H1 (cell line): Measurements from ENCODE around the gene FAM83F. TPM values are rescaled to one million over a fixed set of nuclear protein-coding genes. Genes with fewer than 3 reads are reported as not detected.

Source experiments
- polyA plus RNA-seq, 7 experiments: library from polyadenylated mRNA; depleted of rRNA in 3 of 7; stranded (reverse) in 5 of 7; unstranded in 2 of 7; fragments of >200 nt in 5 of 7; fragments of 200-250 nt in 2 of 7; gene quantifications; 1 replicate in 5 of 7; 2 replicates in 1 of 7; 4 replicates in 1 of 7; pipeline versions ENCODE4 v1.2.1 to v1.2.3, GENCODE V29; 2011 to 2013; ENCODE audit warnings: missing spikeins in 2 of 7, mixed read lengths in 2 of 7
- total RNA-seq: library from RNA; stranded (reverse); fragmentation: NEBNext Ultra II Directional; extraction: Animal tissue kit (Norgen Biotek cat#: 25700); gene quantifications from 2 replicates; pipeline ENCODE4 v1.2.1, GENCODE V29; 2021
- TF ChIP-seq, protein P1 (sequence below): IDR thresholded peaks from 2 replicates; pipeline ENCODE4 v1.6.1; 2012; ENCODE audit warnings: inconsistent platforms

The FAM83F gene
- total and polyA plus RNA-seq, 2 of the 8 experiments (the other 6 are each of a cell fraction or from before 2014, with no cell fraction given): 8.6 to 18.9 TPM

DNA sequence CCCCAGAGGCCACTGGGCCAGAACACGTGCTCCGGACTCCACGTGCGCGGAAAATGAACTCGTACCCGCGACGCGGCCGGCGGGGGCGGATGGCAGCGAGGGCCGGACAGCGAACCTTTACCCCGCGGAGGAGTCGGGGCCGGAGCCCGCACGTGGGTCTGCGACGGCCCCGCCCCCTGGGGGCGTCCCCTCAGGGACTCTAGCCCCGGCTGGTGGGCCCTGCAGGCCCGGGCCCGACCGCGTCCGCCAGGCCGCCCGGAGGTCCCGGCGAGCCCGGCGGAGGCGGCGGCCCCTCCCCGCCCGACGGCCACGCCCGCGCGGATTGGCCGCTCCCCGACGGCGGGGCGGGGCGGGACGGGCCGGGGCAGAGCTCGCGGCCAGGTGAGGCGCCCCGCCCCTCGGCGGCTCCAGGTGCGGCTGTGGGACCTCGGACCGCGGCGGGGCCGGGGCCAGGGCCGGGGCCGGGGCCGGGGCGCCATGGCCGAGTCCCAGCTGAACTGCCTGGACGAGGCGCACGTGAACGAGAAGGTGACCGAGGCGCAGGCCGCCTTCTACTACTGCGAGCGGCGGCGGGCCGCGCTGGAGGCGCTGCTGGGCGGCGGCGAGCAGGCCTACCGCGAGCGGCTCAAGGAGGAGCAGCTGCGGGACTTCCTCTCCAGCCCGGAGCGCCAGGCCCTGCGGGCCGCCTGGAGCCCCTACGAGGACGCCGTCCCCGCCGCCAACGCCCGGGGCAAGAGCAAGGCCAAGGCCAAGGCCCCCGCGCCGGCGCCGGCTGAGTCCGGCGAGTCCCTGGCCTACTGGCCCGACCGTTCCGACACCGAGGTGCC is at the start of gene FAM83F (continued):
- TF ChIP-seq, protein P1, sequence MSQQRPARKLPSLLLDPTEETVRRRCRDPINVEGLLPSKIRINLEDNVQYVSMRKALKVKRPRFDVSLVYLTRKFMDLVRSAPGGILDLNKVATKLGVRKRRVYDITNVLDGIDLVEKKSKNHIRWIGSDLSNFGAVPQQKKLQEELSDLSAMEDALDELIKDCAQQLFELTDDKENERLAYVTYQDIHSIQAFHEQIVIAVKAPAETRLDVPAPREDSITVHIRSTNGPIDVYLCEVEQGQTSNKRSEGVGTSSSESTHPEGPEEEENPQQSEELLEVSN: peak; percentile 97
